GM23248 (cell line): ENCODE measurements around the gene HIC1. TPM values are rescaled to one million over a fixed set of nuclear protein-coding genes. Genes with fewer than 3 reads are reported as not detected.
A peak's percentile ranks its signal among the peaks of the same experiment; 100 is the strongest.

Source experiments
- DNase-seq: peaks from one replicate; pipeline ENCODE4 v3.0.0-alpha.2; 2015
- H2AFZ ChIP-seq: fragments of 200-600 bp; sonication (generic); 2 replicates; pipeline ENCODE4 v1.6.1; 2016; ENCODE audit warnings: antibody characterized with exemption
- H3F3A ChIP-seq: fragments of 200-600 bp; sonication (generic); 2 replicates; pipeline ENCODE4 v1.6.1; 2016; ENCODE audit warnings: mild to moderate bottlenecking, antibody characterized with exemption, mixed run types; ENCODE audit not compliant: insufficient read depth
- H3K27ac ChIP-seq: fragments of 200-600 bp; sonication (generic); 2 replicates; pipeline ENCODE4 v1.5.1; 2016; ENCODE audit warnings: mild to moderate bottlenecking
- H3K27me3 ChIP-seq: fragments of 200-600 bp; sonication (generic); replicated peaks from 2 replicates; pipeline ENCODE4 v1.6.1; 2016; ENCODE audit warnings: mild to moderate bottlenecking; ENCODE audit not compliant: insufficient read depth
- H3K36me3 ChIP-seq: fragments of 200-600 bp; sonication (generic); 2 replicates; pipeline ENCODE4 v1.6.1; 2016; ENCODE audit warnings: low read depth, mild to moderate bottlenecking
- H3K4me1 ChIP-seq: fragments of 200-600 bp; sonication (generic); 2 replicates; pipeline ENCODE4 v1.6.1; 2016; ENCODE audit warnings: mild to moderate bottlenecking; ENCODE audit not compliant: insufficient read depth
- H3K4me2 ChIP-seq: fragments of 200-600 bp; sonication (generic); one replicate; pipeline ENCODE4 v1.6.1; 2016; ENCODE audit warnings: mild to moderate bottlenecking; ENCODE audit not compliant: unreplicated experiment
- H3K4me3 ChIP-seq: fragments of 200-600 bp; sonication (generic); 2 replicates; pipeline ENCODE4 v1.5.1; 2016; ENCODE audit warnings: mild to moderate bottlenecking
- H3K79me2 ChIP-seq: fragments of 200-600 bp; sonication (generic); 2 replicates; pipeline ENCODE4 v1.6.1; 2016; ENCODE audit warnings: mild to moderate bottlenecking; ENCODE audit not compliant: insufficient read depth
- H3K9ac ChIP-seq: fragments of 200-600 bp; sonication (generic); 2 replicates; pipeline ENCODE4 v1.6.1; 2016; ENCODE audit warnings: mild to moderate bottlenecking
- H3K9me2 ChIP-seq: fragments of 200-600 bp; sonication (generic); 2 replicates; pipeline ENCODE4 v1.6.1; 2016; ENCODE audit warnings: mixed run types, mild to moderate bottlenecking, moderate library complexity; ENCODE audit not compliant: insufficient read depth
- H3K9me3 ChIP-seq: fragments of 200-600 bp; sonication (generic); one replicate; pipeline ENCODE4 v1.6.1; 2017; ENCODE audit warnings: low read depth
- H4K20me1 ChIP-seq: fragments of 200-600 bp; sonication (generic); 2 replicates; pipeline ENCODE4 v1.6.0; 2016; ENCODE audit not compliant: insufficient read depth
- EZH2 ChIP-seq: fragments of 200-600 bp; sonication (generic); IDR thresholded peaks from 2 replicates; pipeline ENCODE4 v1.6.1; 2018; ENCODE audit warnings: antibody characterized with exemption, mild to moderate bottlenecking; ENCODE audit not compliant: insufficient read depth, poor library complexity, severe bottlenecking
- EZH2phosphoT487 ChIP-seq: fragments of 200-600 bp; sonication (generic); IDR thresholded peaks from 2 replicates; pipeline ENCODE4 v1.6.1; 2018; ENCODE audit warnings: antibody characterized with exemption, moderate library complexity, mild to moderate bottlenecking, low read depth; ENCODE audit not compliant: insufficient read depth
- WGBS, 2 experiments: methylation state at CpG; one replicate each; pipeline ENCODE4 v1.1.6; 2015 to 2017; ENCODE audit warnings: low lambda C conversion rate in 2 of 2, low coverage in 1 of 2; ENCODE audit errors: missing lambda C conversion rate in 2 of 2; 5-methylcytosine and 5-hydroxymethylcytosine counted together
- in situ Hi-C: fragments of 300-500 bp; cut with MboI; formaldehyde crosslinking; loops from 2 replicates; pipeline ENCODE4 v1.15.0; 2020
- polyA plus RNA-seq: library from polyadenylated mRNA; unstranded; fragments of >200 nt; fragmentation: Nextera tagmentation; extraction: Ambion mirVana; gene quantifications from 2 replicates; pipeline ENCODE4 v1.2.1, GENCODE V29; 2016
- total RNA-seq: library from RNA; depleted of rRNA; stranded (reverse); fragments of >200 nt; shearing (Covaris generic); gene quantifications from 2 replicates; pipeline ENCODE4 v1.2.3, GENCODE V29; 2014

Gene HIC1
- total and polyA plus RNA-seq, 2 experiments from 2014 or later = 1.6 to 35.0 TPM

GRCh38 chr17:2086306-2086705 is 31.4 kb downstream of the HIC1 start:
- in situ Hi-C loops = loop anchor here (10.0 kb wide), 1 partner anchor 148 kb away; no protein-coding TSS in a partner anchor
- Histone ChIP-seq H3K27ac (peak overlapping the region; percentile 96; the same call in 1 of the 2 replicates), H2AFZ (no peak overlapping the region), H3K9me2 (no peaks in the 10 kb centered on the region), H3F3A (peaks cover 58% of the 10 kb centered on the region), H3K36me3 (no peaks in the 10 kb centered on the region), H3K27me3 (no peaks in the 10 kb centered on the region), H4K20me1 (no peaks in the 10 kb centered on the region), H3K4me2 (no peak overlapping the region), H3K9me3 (no peaks in the 10 kb centered on the region), H3K4me3 (no peak overlapping the region), H3K9ac (no peak overlapping the region), H3K79me2 (no peaks in the 10 kb centered on the region), H3K4me1 (peaks cover 70% of the 10 kb centered on the region)
- DNase-seq = no peak
- TF ChIP-seq EZH2 (no peak), EZH2phosphoT487 (no peak)
- 81 to 98% methylated on average over 3 of the region's 3 CpGs for whole genome bisulfite sequencing, 2 experiments

GRCh38 chr17:2087597-2088211 is 32.8 kb downstream of the HIC1 start:
- Histone ChIP-seq H3K4me3 (no peak overlapping the region), H3K36me3 (no peaks in the 10 kb centered on the region), H4K20me1 (no peaks in the 10 kb centered on the region), H3F3A (peaks cover 56% of the 10 kb centered on the region), H3K4me2 (no peak overlapping the region), H3K27ac (no peak overlapping the region), H3K4me1 (peaks cover 56% of the 10 kb centered on the region), H3K27me3 (no peaks in the 10 kb centered on the region), H3K9ac (no peak overlapping the region), H3K79me2 (peaks cover 7% of the 10 kb centered on the region; the same call in 1 of the 2 replicates), H3K9me3 (no peaks in the 10 kb centered on the region), H3K9me2 (no peaks in the 10 kb centered on the region), H2AFZ (no peak overlapping the region)
- in situ Hi-C loops = loop anchor here (10.0 kb wide), 1 partner anchor 147 kb away; no protein-coding TSS in a partner anchor
- peak; percentile 54 for DNase-seq
- 65 to 70% methylated on average over 10 of the region's 10 CpGs for WGBS, 2 experiments
- TF ChIP-seq EZH2phosphoT487 (no peak), EZH2 (no peak)

DNA sequence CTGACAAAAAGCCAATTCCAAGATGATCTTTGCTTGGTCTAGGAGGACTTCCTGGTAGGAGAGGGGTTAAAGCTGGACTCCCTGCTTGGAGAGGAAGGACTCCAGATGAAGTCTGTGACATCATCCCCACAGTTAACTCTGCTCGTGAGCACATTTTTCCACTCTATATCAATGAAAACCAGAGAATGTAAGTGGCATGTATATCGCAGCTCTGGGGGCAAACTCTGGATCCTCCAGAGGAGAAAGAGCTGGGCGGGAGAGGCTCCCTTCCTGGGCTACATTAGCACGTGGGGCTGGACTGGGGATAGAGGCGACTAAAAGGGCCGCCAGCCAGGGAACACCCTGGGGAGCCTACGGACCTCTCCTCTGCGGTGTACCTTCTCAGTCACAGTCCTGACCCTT is 34.1 kb downstream of the HIC1 start:
- peak; percentile 86 for DNase-seq
- no peaks in the 10 kb centered on the region for H4K20me1 ChIP-seq
- H3K4me1 ChIP-seq = peaks cover 45% of the 10 kb centered on the region
- no peaks in the 10 kb centered on the region for H3K9me3 ChIP-seq
- no peaks in the 10 kb centered on the region for H3K36me3 ChIP-seq
- H2AFZ ChIP-seq = peak overlapping the region; percentile 44
- H3K9me2 ChIP-seq = no peaks in the 10 kb centered on the region
- no peak for TF ChIP-seq EZH2
- no peak for TF ChIP-seq EZH2phosphoT487
- H3K4me2 ChIP-seq = peak overlapping the region; percentile 96
- in situ Hi-C loops = loop anchor here (10.0 kb wide), 1 partner anchor 146 kb away; no protein-coding TSS in a partner anchor
- peaks cover 9% of the 10 kb centered on the region; the same call in 1 of the 2 replicates for H3K79me2 ChIP-seq
- H3K27ac ChIP-seq = peak overlapping the region; percentile 90
- peak overlapping the region; percentile 75 for H3K4me3 ChIP-seq
- WGBS, 2 experiments = 2 to 4% methylated on average over 8 of the region's 8 CpGs
- peaks cover 43% of the 10 kb centered on the region for H3F3A ChIP-seq
- H3K9ac ChIP-seq = peak overlapping the region; percentile 86
- H3K27me3 ChIP-seq = no peaks in the 10 kb centered on the region

- Histone ChIP-seq H3K9ac (peak overlapping the region; percentile 86), H3K4me1 (peaks cover 33% of the 10 kb centered on the region), H3K9me2 (no peaks in the 10 kb centered on the region), H3K9me3 (no peaks in the 10 kb centered on the region), H3K4me2 (peak overlapping the region; percentile 96), H3K79me2 (peaks cover 9% of the 10 kb centered on the region; the same call in 1 of the 2 replicates), H3F3A (peaks cover 36% of the 10 kb centered on the region), H3K27ac (peak overlapping the region; percentile 90), H2AFZ (no peak overlapping the region), H4K20me1 (no peaks in the 10 kb centered on the region), H3K36me3 (no peaks in the 10 kb centered on the region), H3K4me3 (peak overlapping the region; percentile 75), H3K27me3 (no peaks in the 10 kb centered on the region)
- TF ChIP-seq EZH2 = no peak
- no peak for TF ChIP-seq EZH2phosphoT487
- 53 to 61% methylated on average over 5 to 9 of the region's 9 CpGs for WGBS, 2 experiments
- DNase-seq = no peak
- in situ Hi-C loops = no loop called here
Observed at GRCh38 chr17:2090210-2090641, 35.3 kb downstream of the HIC1 start.
